Measurements from ENCODE around the gene CHD3. TPM values are rescaled to one million over a fixed set of nuclear protein-coding genes. Genes with fewer than 3 reads are reported as not detected.

The CHD3 gene
- total RNA-seq, 1 donor from 2014 or later = 142 TPM

DNA sequence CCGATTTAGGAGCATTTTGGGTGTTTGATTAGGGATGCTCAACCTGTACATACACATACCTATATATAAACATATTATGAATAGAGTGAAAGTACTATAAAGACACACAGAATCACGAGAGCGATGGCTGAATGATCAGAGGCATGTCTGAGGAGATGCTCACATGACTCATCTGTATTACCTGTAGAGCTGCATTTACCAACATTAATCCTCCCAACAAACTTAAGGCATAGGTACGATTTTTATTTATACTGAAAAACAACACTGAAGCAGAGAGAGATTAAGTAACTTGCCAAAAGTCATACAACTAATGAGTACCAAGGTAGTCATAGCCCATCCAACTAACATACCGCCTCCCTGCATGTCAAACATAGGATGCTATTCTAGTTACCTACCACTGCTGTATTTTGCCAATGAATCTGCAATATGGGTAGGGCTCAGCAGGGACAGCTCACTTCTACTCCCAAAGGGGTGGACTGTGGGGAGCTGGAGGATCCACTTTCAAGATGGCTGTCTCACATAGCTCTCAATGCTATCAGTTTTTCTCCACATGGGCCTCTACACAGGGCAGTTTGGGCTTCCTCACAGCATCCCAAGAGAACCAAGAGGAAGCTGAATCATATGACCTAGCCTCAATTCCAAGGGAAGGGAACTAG is 23.5 kb upstream of the CHD3 start:
- no peak for DNase-seq (ENCODE audit: extremely low read depth, low read depth, low spot score)

DNA sequence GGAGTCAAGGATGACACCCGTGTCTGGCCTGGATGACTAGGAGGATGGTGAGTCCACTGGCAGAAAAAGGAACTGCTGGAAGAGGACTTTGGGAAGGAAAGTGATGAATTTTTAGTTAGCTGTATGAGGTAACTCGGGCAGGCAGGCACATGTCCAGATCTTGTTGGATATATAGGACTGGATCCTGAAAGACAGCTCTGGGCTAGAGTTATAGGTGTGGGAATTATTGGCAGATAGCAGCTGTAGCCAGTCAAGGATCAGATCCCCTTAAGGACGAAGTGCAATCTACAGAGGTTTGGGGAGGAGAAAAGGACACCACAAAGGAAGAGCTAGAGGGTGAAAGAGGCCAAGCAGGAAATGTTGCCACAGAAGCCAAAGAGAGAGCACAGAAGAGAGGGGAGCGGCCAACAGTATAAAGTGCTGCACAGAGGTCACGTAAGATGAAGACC is 20.7 kb upstream of the CHD3 start:
- DNase-seq (ENCODE audit: extremely low read depth, low read depth, low spot score) = no peak

DNA sequence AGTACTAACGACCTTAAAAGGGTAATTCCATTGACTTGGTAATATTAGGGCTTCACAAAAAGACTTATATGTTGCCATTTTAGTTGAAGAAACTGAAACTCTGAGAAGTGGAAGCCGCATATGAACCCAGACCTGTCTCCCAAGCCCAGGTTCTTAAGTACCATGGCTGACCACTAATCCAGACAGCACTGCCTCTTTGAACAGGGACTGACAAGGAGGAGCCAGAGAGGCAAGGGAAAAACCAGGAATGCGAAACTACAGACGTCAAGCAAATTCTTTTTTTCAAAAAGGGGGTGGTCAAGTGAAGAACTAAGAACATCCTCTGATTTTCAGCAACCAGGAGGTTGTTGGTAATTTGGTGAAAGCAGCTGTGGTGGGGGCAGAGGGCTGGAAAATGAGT is 15.5 kb upstream of the CHD3 start:
- DNase-seq (ENCODE audit: extremely low read depth, low read depth, low spot score) = no peak

DNA sequence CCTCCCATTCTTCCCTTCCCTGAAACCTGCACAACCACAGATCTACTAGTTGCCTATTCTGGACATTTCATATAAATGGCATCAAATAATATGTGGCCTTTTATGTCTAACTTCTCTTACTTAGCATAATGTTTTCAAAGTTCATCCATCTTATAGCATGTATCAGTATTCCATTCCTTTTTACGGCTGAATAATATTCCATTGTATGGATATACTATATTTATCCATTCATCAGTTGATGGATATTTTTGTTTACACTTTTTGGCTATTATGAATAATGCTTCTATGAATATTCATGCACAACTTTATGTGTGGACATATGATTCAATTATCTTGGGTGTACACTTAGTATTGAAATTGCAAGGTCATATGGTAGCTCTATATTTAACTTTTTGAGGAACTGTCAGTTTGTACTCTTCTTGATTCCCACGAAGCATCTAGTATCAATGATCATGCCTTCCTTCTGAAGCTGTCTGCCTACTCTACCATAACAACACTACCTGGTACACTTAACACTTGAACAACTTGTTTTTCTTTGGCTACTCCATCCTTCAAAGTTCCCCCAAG is 12.7 kb upstream of the CHD3 start:
- DNase-seq (ENCODE audit: extremely low read depth, low read depth, low spot score) = no peak

- no peak for DNase-seq (ENCODE audit: extremely low read depth, low read depth, low spot score)
These were observed 10.4 kb upstream of the CHD3 start for GRCh38 chr17:7878234-7878633.

DNA sequence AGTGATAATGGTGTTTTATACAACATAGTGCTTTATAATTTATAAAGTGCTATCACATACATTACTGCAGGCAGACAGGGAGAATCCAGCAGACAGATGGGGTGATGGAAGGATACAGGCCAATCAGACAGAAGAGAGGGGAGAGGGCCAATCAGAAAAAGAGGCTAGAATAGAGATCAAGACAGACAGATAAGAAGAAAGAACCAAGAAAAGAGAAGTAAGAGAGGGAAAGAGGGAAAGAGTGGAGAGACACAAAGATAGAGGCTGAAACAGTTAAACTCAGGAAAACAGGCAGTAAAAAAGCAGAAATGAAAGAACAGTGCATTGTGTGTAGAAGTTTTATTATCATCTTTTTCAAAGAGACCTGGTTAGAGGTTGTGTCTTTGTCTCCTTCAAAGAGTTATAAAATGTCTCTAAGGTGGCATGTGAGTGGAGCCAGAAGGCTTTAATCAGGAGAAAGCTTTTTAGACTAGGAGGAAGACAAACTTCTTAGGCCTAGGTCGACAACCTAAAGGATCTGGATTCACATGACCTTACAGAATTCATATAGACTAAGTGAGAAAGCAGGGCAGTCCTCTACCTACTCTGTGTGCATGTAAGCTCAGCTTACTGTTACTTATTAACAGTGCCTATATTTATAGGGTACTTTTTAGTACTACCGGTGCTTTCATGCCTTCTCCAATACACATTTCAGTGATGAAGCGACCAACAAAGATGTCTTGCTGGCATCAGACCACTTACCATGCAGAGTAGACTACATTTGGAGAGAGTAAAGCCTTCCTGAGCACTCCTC is 8.3 kb upstream of the CHD3 start:
- no peak for DNase-seq (ENCODE audit: extremely low read depth, low read depth, low spot score)

- DNase-seq (ENCODE audit: extremely low read depth, low read depth, low spot score) = no peak
These were observed 7.1 kb upstream of the CHD3 start for GRCh38 chr17:7881276-7882054.

DNA sequence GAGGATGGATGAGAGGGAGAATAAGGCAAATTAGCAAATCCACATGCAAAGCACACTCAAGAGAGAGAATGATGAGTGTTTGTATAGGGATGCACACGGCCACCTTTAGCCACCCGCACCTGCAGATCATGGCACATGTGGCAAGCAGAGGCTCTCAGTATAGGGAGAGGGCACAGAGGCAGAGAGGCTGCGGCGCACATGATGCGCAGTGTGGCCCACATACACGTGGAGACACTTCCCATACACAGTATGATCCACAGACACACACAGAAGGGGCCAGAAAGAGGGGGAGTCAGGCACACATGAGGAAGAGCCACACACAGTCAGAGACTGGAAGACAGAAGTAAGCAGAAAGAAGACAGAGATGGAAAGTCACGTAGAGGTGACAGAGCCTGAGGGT is 6.5 kb upstream of the CHD3 start:
- DNase-seq (ENCODE audit: extremely low read depth, low read depth, low spot score) = no peak

DNA sequence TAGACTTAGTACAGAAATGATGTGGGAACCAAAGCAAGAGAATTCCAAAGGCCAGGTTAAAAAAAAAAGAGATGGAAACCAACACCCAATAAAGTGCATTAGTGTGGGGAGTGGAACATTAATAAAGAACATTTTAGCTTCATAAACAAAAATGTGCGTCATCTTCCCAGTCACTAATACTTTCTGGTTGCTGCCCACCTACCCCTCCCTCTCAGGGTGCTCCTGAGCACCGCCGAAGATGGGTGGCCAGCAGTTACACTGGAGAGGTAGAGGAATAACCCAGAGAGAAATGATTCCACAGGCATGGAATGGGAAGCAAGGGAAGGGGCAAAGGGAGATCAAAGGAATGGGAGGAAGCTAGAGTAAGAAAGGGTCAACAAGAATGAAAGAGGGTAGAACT is 6.0 kb upstream of the CHD3 start:
- DNase-seq (ENCODE audit: extremely low read depth, low read depth, low spot score) = no peak

- DNase-seq (ENCODE audit: extremely low read depth, low read depth, low spot score) = no peak
These were observed 4.7 kb upstream of the CHD3 start for GRCh38 chr17:7883781-7884386.

GRCh38 chr17:7884581-7885366 is 3.8 kb upstream of the CHD3 start:
- DNase-seq (ENCODE audit: extremely low read depth, low read depth, low spot score) = no peak

DNA sequence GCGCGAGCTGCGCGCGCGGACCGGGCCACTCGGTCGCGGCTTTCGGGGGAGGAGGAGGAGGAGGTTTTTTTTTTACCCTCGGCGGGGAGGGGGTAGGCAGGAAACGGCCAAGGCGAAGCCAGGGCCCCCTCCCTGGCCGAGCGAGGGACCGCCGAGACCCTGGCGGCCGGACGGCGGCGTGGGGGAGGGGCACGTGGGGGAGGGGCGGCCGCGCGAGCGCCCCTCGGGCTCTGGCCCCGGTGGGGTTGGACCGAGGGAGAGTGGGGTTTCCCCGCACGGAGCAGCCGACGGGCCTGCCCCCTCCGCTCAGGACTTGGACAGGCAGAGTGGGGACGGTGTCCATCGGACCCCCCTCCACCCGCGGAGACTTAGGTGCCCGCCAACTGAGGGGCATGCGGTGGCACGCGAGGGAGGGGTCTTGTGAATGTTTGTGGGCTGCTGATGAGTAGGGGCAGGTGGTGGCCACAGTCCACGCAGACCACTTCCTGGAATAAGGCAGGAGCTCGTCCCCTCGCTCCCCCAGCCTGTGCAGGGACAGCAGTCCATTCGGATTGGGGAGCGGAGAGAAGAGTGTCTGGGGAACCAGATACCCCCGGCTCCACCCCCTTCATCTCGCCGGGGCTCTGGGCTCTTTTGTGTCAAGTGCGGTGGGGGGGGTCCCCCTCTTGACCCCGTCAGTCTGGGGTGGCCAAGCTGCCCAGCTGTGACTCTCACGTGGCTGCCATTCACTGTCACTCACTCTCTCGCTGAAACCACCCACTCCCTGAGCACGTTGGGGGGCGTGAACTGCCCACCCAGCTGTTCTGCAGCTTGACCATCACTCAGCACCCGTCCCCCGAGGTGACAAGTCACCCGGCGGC is 3.0 kb upstream of the CHD3 start:
- DNase-seq (ENCODE audit: extremely low read depth, low read depth, low spot score) = no peak

- DNase-seq (ENCODE audit: extremely low read depth, low read depth, low spot score) = no peak
These were observed 2.2 kb upstream of the CHD3 start for GRCh38 chr17:7886227-7887037.

DNA sequence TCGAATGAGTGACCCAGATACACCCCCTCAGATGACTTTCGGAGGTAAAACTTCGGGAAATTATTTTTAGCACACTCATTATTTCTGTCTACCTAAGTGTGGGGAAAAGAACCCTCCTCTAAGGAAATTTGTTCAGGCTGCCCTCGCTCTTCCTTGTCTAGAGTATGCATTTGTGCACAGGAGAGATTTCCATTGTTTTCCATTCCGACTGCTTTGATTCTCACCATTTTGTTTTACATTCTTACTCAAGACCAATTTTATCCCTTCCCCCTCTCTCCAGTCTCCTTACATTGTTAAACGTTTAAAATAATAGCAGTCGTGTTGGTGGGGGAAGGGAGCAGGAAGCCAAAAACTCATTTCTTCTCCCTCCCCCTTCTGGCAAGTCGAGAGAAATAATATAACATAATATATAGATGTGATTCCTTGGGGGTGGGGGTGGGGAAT is 1.5 kb upstream of the CHD3 start:
- peak; percentile 92 for DNase-seq (ENCODE audit: extremely low read depth, low read depth, low spot score)

DNA sequence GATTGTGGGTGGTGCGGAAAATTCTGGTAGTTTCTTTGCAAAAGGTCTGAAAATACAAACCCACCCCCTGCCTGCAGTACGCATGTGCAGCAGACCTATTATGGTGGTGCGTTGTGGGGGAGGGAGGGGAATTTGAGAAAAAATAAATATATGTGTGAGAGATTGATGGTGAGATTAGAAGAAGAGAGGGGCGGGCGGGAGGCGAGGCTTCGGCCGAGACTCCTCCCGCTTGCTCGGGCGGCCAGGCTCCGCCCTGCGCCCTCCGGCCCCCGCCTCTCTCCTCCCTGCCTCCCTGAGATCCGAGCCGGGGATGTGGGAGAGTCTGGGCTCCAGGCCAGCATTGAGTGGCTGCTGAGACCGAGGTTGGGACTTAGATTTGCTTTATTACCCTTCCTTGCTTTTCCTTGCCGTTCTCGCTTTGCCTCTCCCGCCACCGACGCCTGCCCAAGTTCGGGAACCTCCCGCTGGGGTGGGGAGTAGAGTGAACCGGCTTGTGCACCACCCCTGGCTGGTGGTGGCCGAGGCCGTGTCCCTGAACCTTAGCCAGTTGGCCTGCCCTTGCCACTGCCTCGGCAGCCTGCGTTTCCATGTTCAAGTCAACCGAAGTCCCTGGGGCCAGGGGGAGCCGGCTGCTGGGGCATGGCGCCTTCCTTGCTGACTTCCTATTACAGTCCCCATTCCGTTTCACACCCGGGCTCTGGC is 956 bp upstream of the CHD3 start:
- DNase-seq (ENCODE audit: extremely low read depth, low read depth, low spot score) = no peak

DNA sequence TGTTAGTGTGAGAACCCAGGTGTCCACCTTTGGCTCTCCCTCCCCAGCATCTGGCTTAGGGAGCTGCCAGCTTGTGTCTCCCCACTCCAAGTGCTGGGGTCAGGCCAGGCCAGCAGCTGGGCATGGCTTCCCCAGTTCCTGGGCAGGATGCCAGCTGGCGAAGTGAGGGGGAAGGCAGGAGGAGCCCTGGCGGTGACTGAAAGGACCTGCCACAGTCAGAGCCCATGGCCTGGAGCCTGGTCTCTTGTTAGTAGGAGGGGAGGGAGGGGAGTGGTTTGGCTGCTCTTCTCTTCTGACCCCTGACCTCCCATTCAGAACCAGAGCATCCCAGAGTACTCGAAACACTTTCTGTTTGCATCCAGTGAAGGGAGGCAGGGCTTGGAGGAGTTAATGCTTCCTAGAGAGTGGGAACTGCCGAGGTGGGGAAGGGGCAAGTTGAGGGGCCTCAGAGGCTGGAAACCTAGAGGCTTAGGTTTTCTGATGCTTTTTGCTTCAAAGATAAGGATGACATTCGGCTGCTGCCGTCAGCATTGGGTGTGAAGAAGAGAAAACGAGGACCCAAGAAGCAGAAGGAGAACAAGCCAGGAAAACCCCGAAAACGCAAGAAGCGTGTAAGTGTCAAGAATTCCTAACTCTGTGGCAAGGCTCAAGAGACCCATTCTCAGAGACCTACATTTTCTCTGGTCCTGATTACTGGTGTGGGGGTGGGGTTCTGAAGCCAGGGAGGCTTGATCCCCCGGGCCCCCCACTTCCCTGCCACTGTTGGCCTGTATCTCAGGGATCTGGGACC is 772 bp downstream of the CHD3 start:
- DNase-seq (ENCODE audit: extremely low read depth, low read depth, low spot score) = peak; percentile 55
